ENCODE data around the gene ANKRD23.

ANKRD23 gene

DNA sequence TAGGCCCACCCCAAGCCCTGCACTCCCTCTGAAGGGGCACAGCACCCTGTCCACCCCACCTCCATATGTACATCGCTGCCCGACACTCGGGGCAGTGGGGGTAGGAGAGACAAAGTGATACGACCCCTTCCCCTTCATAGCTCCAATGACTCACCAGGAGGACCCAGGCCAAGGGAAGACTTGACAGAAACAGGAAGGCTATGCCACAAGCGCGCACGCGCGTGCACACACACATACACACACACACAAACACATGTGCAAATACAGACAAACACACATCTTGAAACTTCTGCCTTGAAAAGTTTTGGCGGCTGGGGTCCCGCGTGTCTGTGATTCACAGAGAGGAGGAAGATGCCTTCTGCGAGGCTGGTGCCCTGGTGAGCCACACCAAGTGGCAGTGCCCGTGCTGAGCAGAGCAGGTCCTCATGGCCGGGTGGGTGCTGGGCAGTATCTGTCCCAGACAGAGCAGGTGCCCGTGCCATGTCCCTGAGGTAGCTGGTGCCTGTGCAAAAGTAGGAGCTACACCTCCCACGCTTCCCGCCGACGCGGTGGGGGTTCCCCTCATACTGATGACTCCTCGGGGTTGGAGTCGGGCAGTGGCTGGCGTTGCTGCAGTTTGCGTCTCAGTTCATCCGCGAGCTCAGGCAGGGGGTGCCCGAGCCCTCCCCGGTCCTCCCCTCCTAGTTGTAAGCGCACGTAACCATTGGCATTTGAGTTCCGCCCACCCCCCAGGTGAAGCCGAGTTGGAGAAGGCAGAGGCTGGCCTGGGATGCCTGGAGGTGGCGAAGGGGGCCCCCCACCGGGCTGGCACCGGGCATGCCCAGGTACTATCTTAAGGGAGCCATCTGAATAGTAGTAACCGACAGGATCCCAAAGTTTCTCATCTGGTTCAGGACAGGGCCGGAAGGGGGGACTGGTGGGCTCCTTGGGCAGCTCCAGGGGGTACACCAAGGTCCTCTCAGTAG is 16.5 kb upstream of the ANKRD23 start:
- Histone ChIP-seq H2AK5ac (ENCODE audit: low read length, severe bottlenecking) (no peak overlapping the region), H3K4ac (ENCODE audit: low read depth in 1 of 2, low read length in 2 of 2) (no peak overlapping the region), H2BK5ac (ENCODE audit: low read depth, low read length, poor library complexity, severe bottlenecking) (no peak overlapping the region), H3K9ac (ENCODE audit: low read length) (no peak overlapping the region), H3K14ac (ENCODE audit: low read length in 2 of 2) (no peak overlapping the region), H2AFZ (ENCODE audit: low read depth, low read length) (no peak overlapping the region), H3K27ac (ENCODE audit: low read length, poor library complexity, severe bottlenecking) (no peak overlapping the region), H3K4me2 (ENCODE audit: low read length, poor library complexity, severe bottlenecking) (no peak overlapping the region), H3K18ac (ENCODE audit: low read depth in 1 of 2, low read length in 2 of 2) (no peak overlapping the region), H3K36me3 (ENCODE audit: control insufficient read depth in 1 of 2, insufficient read depth in 2 of 2, low read depth in 1 of 2, low read length in 2 of 2) (peaks cover 51% of the 10 kb centered on the region in 2 experiments), H3K27me3 (ENCODE audit: control insufficient read depth in 1 of 2, insufficient read depth in 1 of 2, low read length in 2 of 2) (no peaks in the 10 kb centered on the region), H3K23ac (ENCODE audit: low read length in 2 of 2) (no peak overlapping the region), H2BK15ac (ENCODE audit: low read depth, poor library complexity, severe bottlenecking) (no peak overlapping the region), H3K79me1 (replicated peaks; ENCODE audit: low read length, poor library complexity, severe bottlenecking) (peaks cover 52% of the 10 kb centered on the region), H2BK120ac (ENCODE audit: low read depth, low read length) (no peak overlapping the region), H4K8ac (ENCODE audit: low read length) (peak overlapping the region; percentile 24), H3K9me3 (ENCODE audit: control insufficient read depth, low read length) (no peaks in the 10 kb centered on the region), H3K4me1 (ENCODE audit: control insufficient read depth, insufficient read depth, low read depth, low read length) (peaks cover 22% of the 10 kb centered on the region), H3K4me3 (ENCODE audit: insufficient read depth in 1 of 2, low read depth in 1 of 2, low read length in 2 of 2) (no peak overlapping the region), H2BK12ac (ENCODE audit: low read length in 2 of 2) (peak overlapping the region in 1 of 2 experiments; percentile 10), H4K91ac (ENCODE audit: low read length) (peak overlapping the region; percentile 78)
- WGBS = 95% methylated on average over 38 of the region's 38 CpGs
- no peak for DNase-seq

DNA sequence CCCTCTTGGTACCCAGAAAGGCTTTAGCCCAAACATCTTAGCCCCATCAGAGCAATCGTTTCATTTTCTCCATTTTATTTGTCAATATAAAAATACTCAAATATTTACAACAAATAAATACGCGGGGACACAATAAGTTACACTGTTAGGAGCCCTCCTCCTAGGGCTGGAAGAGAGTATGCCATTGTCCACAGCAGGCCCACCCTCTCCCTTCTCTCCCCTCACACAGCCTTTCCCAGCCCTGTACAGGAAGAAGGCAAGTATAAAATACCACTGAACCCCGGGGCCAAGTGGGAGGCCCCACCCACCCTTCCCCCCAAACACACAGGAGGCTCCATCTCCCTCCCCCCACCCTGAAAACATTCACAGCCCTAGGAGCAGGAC is 15.9 kb upstream of the ANKRD23 start:
- H3K27ac ChIP-seq (ENCODE audit: low read length, poor library complexity, severe bottlenecking) = no peak overlapping the region
- peaks cover 22% of the 10 kb centered on the region for H3K4me1 ChIP-seq (ENCODE audit: control insufficient read depth, insufficient read depth, low read depth, low read length)
- peaks cover 44 to 45% of the 10 kb centered on the region in 2 experiments for H3K36me3 ChIP-seq (ENCODE audit: control insufficient read depth in 1 of 2, insufficient read depth in 2 of 2, low read depth in 1 of 2, low read length in 2 of 2)
- H2AFZ ChIP-seq (ENCODE audit: low read depth, low read length) = no peak overlapping the region
- no peak overlapping the region for H3K4me2 ChIP-seq (ENCODE audit: low read length, poor library complexity, severe bottlenecking)
- peaks cover 48% of the 10 kb centered on the region for H3K79me1 ChIP-seq (replicated peaks; ENCODE audit: low read length, poor library complexity, severe bottlenecking)
- H3K9me3 ChIP-seq (ENCODE audit: control insufficient read depth, low read length) = no peaks in the 10 kb centered on the region
- no peaks in the 10 kb centered on the region for H3K27me3 ChIP-seq (ENCODE audit: control insufficient read depth in 1 of 2, insufficient read depth in 1 of 2, low read length in 2 of 2)
- H3K4me3 ChIP-seq (ENCODE audit: insufficient read depth in 1 of 2, low read depth in 1 of 2, low read length in 2 of 2) = no peak overlapping the region
- no peak overlapping the region for H3K18ac ChIP-seq (ENCODE audit: low read depth in 1 of 2, low read length in 2 of 2)
- no peak overlapping the region for H2BK15ac ChIP-seq (ENCODE audit: low read depth, poor library complexity, severe bottlenecking)
- H2BK5ac ChIP-seq (ENCODE audit: low read depth, low read length, poor library complexity, severe bottlenecking) = no peak overlapping the region
- 85% methylated on average over 4 of the region's 4 CpGs for WGBS
- no peak overlapping the region for H3K4ac ChIP-seq (ENCODE audit: low read depth in 1 of 2, low read length in 2 of 2)
- no peak overlapping the region for H2BK120ac ChIP-seq (ENCODE audit: low read depth, low read length)
- no peak for DNase-seq
- no peak overlapping the region for H4K8ac ChIP-seq (ENCODE audit: low read length)
- no peak overlapping the region for H3K23ac ChIP-seq (ENCODE audit: low read length in 2 of 2)
- no peak overlapping the region for H2AK5ac ChIP-seq (ENCODE audit: low read length, severe bottlenecking)
- H2BK12ac ChIP-seq (ENCODE audit: low read length in 2 of 2) = peak overlapping the region in 1 of 2 experiments; percentile 10
- no peak overlapping the region for H3K14ac ChIP-seq (ENCODE audit: low read length in 2 of 2)
- H3K9ac ChIP-seq (ENCODE audit: low read length) = peak overlapping the region; percentile 70
- no peak overlapping the region for H4K91ac ChIP-seq (ENCODE audit: low read length)

DNA sequence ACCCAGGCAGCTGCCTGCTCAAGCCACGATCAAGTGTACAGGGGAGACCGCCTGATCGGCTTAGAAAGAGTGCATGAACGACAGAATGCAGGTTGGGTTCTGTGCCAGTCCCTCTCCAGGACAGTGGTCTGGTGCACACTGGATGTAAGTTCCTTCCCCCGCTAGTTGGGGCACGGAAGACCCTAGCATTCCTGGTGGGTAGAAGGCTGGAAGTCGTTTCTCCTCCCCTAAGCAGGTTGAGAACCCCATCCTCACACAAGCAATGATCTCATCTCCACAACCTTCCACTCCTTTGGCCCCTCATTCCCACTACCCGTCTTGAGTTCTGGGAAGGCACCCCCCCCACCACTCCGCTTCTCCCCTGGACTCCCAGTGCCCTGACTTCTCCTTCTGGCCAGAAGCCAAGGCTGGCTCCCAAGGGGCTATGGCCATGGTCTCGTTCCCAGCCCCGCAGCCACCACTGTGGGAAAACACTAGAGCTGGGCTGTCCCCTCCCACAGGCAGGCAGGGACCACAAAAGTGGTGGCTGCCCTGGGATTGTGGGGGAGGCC is 15.4 kb upstream of the ANKRD23 start:
- H3K27me3 ChIP-seq (ENCODE audit: control insufficient read depth in 1 of 2, insufficient read depth in 1 of 2, low read length in 2 of 2) = no peaks in the 10 kb centered on the region
- H3K14ac ChIP-seq (ENCODE audit: low read length in 2 of 2) = no peak overlapping the region
- H3K9ac ChIP-seq (ENCODE audit: low read length) = peak overlapping the region; percentile 70
- no peak overlapping the region for H4K8ac ChIP-seq (ENCODE audit: low read length)
- H3K9me3 ChIP-seq (ENCODE audit: control insufficient read depth, low read length) = no peaks in the 10 kb centered on the region
- no peak overlapping the region for H2AFZ ChIP-seq (ENCODE audit: low read depth, low read length)
- no peak overlapping the region for H2BK15ac ChIP-seq (ENCODE audit: low read depth, poor library complexity, severe bottlenecking)
- H2BK12ac ChIP-seq (ENCODE audit: low read length in 2 of 2) = peak overlapping the region in 1 of 2 experiments; percentile 15
- peak overlapping the region in 1 of 2 experiments; percentile 72 for H3K4me3 ChIP-seq (ENCODE audit: insufficient read depth in 1 of 2, low read depth in 1 of 2, low read length in 2 of 2)
- H2BK5ac ChIP-seq (ENCODE audit: low read depth, low read length, poor library complexity, severe bottlenecking) = no peak overlapping the region
- H2AK5ac ChIP-seq (ENCODE audit: low read length, severe bottlenecking) = peak overlapping the region; percentile 7
- H3K4me2 ChIP-seq (ENCODE audit: low read length, poor library complexity, severe bottlenecking) = peak overlapping the region; percentile 57
- H3K79me1 ChIP-seq (replicated peaks; ENCODE audit: low read length, poor library complexity, severe bottlenecking) = peaks cover 46% of the 10 kb centered on the region
- peak; percentile 25 for DNase-seq
- no peak overlapping the region for H2BK120ac ChIP-seq (ENCODE audit: low read depth, low read length)
- H3K27ac ChIP-seq (ENCODE audit: low read length, poor library complexity, severe bottlenecking) = no peak overlapping the region
- H3K4ac ChIP-seq (ENCODE audit: low read depth in 1 of 2, low read length in 2 of 2) = no peak overlapping the region
- H3K36me3 ChIP-seq (ENCODE audit: control insufficient read depth in 1 of 2, insufficient read depth in 2 of 2, low read depth in 1 of 2, low read length in 2 of 2) = peaks cover 41 to 42% of the 10 kb centered on the region in 2 experiments
- H3K4me1 ChIP-seq (ENCODE audit: control insufficient read depth, insufficient read depth, low read depth, low read length) = peaks cover 22% of the 10 kb centered on the region
- H4K91ac ChIP-seq (ENCODE audit: low read length) = peak overlapping the region; percentile 73
- 55% methylated on average over 10 of the region's 11 CpGs for WGBS
- peak overlapping the region in 1 of 2 experiments; percentile 16 for H3K18ac ChIP-seq (ENCODE audit: low read depth in 1 of 2, low read length in 2 of 2)
- no peak overlapping the region for H3K23ac ChIP-seq (ENCODE audit: low read length in 2 of 2)
